SU-DHL-6 (cell line): ENCODE data around the gene SPSB1.

Experiments
- CTCF ChIP-seq: fragments of 200-600 bp; sonication (generic); IDR thresholded peaks from one replicate; pipeline ENCODE4 v1.5.1; 2017; ENCODE audit warnings: antibody characterized with exemption, mild to moderate bottlenecking, low read length, moderate library complexity; ENCODE audit not compliant: insufficient read depth, poor library complexity, severe bottlenecking
- EZH2phosphoT487 ChIP-seq: fragments of 200-600 bp; sonication (generic), shearing (Covaris generic); conservative IDR thresholded peaks from 2 replicates; pipeline ENCODE4 v1.6.1; 2018; ENCODE audit warnings: mild to moderate bottlenecking, antibody characterized with exemption, low read length, moderate library complexity, mixed read lengths

DNA sequence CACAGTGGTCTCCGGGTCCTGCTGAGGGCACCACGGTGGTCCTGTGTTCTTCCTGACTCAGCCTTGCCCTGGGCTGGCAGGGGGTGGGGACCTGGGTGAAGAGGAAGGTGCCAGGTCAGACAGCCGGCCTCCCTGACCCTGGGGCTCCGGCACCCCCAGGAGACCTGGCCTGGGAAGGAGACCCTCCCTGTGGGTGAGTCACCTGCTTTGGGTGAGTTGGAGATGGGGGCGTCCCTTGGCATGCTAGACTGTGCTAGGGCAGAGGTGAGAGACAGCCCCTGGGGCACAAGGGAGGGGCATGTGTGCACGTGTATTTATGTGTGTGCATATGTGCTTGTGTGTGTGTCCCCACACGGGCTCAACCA, 23.4 kb downstream of the SPSB1 start:
- TF ChIP-seq CTCF = no peak
- no peak for TF ChIP-seq EZH2phosphoT487
